Measurements from ENCODE around the gene PGP.
"Not testable (repeated sequence)": the region's sequence is repeated elsewhere in the genome, so short reads cannot be mapped to it uniquely, and the experiment has no call there.

Gene PGP

DNA sequence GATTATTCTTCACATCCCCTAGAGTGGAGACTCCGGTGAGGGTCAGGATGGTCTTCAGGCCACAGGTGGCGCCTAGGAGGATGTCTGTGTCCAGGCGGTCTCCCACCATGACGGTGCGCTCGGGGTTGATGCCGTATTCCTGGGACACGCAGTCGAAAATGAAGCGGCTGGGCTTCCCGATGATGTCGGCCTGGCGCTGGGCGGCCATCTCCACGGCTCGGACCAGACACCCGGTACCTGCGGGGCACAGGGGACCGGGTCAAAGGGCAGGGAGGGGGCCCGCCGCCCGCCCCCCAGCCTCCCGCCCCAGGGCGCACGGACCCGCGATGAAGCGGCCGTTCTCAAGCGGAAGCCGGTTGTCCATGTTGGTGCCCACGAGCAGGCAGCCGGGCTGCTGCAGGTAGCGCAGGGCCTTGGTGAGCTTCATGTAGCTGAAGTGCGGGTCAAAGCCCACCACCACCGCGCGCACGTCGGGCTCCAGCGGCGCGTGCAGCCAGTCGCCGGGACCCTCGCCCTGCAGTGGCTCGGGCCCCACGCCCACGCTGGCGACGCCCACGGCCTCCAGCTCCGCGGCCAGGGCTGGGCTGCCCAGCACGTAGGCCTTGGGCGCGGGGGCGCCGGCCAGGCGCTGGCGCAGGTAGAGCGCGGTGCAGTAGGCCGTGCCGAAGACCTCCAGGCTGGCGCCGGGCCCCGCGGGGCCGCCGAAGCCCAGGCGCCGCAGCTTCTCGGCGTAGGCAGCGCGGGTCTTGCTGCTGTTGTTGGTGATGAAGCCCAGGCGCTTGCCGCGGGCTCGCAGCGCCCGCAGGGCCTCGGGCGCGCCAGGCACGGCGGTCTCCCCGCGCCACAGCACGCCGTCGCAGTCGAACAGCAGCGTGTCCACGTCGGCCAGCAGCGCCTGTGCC is 572 bp downstream of the PGP start:
- DNase-seq: no peak

DNA sequence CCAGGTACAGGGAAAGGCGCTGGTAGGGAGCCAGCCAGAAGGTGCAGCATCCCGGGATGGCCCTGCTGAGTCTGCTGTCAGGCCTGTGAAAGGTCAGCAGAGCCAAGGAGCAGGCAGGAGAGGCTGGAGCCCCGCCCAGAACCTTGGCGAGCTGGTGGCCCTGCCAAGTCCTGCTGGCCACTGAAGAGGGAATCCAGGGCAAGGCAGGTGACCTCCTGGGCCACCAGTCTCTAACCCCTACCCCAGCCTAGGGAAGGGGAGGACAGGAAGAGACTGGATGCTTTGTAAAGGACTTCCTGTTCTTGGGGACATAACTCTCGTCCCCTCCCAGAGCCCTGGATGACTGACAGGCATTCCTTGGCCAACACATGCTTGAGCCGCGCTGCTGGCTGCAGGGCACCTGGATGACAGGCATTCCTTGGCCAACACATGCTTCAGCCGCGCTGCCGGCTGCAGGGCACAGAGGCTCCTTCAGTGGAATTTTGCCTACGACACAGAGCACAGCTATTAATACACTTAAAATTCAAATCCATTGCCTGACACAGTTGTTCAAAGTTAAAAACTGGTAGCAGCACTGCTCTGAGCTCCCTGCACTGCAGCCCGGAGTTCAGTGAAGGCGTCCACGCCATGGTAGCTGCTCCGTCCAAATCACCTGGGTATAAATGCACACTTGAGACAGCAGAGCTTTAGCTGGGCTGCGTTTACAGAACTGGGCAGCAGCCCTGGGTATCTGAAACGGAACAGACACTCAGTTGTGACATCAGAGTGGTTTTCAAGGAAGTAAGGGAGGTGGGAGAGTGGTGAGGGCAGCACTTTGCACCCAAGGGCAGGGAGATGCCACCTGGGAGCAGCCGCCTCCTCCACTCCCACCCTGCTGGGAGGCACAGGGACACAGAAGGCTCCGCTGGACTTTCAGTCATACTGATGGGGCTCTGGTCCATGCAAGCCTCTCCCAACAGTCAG is 2.0 kb downstream of the PGP start:
- no peak for DNase-seq

DNA sequence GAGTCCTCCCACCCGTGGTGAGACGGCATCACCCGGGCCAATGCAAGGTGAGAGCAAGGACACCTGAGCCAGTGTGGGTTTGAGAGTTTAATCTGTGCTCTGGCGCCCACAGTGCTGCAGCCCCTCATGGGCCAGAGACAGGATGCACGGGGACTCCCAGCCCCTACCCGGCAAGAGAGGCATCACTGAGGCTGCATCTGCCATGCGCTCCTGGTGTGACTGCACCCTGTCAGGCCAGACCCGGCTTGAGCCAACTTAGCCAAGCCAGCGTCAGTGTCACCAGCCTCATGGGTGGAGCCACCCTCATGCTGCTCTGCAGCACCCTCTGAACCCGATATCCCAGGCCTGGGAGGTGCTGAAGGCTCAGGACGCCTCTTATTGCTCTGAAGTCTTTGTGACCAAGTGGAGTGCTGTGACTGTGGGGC is 2.7 kb downstream of the PGP start:
- no peak for DNase-seq

DNA sequence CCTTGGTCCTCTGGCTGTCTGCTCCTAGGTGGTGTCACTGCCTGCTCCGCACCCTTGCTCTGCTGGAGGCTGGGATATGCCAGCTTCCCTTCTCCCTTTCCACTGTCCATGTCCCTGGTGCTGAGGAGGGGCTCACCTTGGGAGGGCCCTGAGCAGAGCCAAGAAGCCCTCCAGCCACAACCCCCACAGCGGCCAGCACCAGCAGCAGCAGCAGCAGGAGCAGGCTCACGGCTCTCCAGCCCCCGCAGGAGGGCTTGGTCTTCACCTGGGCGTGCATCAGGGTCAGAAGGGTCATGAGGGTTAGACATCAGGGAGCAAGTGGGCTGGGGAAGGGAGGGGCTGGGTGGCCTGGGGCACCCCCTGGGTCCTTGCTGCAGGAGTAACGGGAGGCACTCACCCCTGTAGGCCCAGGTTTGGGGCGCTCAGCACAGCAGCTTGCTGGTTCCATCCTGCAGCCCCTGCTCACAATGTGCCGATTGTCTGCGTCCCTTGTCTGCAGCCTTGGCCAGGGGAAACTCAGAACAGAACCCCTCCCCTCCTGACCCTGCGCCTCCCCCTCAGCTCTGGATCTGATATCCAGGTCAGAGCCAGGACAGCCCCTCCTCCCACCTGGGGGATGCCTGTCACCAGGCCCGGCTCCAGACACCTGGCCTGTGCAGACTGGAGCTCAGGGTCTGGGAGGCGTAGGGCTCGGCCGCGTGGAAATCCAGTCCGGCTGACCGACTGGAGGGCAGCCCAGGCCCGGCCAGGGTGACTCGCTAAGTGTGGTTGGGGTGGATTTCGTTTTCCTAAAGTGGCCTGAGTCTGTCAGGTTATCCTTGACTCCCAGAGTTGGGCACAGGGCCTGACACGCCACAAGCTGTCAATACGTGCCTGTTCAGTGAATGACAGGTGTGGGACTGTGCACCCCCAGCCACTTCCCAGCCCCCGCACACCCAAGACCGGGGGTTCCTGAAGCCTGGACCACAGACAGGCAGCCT is 4.0 kb downstream of the PGP start, which contains the start of gene BRICD5:
BRICD5 (minus strand) TSS at position 478 of the 980 bp plus-strand sequence; CDS start at position 448, 30 bp downstream.
- no peak for DNase-seq

DNA sequence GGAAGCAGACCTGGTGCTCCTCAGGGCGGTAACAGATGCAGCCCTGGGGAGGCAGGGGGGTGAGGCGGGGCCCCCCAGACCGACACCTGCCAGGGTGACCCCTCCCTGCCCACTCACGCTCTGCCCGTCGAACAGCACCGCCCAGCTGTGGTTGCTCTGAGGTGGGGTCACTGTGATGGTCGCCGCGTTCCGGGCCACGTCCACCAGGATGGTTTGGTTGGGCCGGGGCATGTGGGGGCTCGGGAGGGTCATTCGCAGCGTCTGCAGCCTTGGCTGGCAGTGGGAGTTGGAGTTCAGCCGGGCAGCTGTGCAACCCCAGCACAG is 4.7 kb downstream of the PGP start:
- no peak for DNase-seq

DNA sequence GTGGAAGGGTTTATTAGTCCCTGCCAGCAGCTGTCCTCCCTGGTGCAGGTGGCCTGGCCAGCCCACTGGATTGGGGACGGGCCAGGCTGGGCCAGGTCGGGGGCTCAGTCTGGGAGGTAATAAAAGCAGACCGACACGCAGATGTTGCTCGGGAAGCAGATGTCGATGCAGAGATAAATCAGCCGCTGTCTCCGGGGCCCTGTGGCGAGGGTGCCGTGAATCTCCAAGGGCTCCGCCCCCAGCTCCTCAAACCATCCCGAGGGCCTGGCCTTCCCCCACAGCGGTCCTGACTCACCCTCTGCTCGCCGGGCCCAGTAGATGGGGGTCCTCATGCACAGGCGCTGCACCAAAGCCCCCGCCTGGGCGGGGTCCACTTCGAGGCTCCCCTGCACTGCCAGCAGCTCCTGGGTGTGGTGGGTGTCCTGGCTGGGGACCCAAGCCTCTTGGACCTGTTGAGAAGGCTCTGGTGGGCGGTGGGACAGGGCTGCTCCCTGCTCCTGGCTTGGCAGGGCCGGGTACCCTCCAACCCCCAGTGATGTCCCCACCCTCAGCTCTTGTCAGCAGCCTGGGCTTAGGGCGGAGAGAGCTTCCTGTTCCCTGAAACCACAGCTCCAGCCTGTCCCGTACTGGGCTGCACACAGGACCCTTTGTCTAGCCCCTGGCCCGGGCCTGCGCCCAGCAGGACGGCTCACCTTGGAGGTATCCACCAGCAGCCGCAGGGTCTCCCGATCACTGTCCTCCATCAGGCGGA is 5.2 kb downstream of the PGP start:
- no peak for DNase-seq

DNA sequence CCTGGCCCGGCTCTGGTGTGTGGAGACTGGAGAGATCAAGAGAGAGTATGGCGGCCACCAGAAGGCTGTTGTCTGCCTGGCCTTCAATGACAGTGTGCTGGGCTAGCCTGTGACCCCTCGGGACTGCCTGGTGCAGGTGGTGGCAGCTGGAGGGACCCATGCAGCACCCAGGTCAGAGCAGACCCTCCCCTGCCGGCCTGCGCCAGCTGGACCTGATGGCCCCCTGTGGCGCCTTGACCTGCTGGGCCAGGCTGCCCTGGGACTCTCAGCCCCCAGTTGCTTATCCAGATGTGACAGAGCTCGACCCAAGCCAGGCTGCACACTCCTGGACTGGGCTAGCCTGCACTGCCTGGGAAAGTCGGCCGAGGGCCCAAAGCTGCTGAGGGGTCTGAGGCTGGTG is 5.9 kb downstream of the PGP start:
- no peak for DNase-seq

DNA sequence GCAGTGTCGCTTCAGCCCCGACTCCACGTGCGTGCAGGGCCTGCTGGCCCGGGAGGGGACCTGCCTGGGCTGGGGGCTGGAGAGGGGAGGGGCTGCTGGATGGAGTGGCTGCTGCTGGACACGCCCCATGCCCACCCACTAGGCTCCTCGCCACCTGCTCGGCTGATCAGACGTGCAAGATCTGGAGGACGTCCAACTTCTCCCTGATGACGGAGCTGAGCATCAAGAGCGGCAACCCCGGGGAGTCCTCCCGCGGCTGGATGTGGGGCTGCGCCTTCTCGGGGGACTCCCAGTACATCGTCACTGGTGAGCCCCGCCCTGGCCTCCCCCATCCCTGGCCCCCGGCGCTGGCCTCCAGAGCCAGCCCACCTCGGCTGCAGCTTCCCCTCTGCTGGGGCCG is 6.3 kb downstream of the PGP start:
- no peak for DNase-seq

DNA sequence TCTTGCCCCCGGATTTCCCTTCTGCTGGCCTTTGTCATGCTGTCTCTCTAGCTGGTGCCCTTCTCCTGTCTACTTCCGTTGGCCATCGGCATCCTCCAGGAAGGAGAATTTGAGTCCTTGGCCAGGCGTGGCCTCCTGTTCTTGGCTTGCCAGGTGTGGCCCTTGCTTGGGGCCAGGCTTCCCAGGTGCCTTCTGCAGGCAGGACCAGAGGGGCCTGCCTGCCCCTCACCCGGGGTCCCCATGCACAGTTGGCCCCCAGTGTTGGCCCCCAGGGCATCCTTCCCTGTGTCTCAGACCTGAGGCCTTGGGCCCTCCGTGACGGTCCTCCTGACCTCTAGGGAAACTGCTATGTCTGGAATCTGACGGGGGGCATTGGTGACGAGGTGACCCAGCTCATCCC is 6.8 kb downstream of the PGP start:
- DNase-seq: no peak

DNA sequence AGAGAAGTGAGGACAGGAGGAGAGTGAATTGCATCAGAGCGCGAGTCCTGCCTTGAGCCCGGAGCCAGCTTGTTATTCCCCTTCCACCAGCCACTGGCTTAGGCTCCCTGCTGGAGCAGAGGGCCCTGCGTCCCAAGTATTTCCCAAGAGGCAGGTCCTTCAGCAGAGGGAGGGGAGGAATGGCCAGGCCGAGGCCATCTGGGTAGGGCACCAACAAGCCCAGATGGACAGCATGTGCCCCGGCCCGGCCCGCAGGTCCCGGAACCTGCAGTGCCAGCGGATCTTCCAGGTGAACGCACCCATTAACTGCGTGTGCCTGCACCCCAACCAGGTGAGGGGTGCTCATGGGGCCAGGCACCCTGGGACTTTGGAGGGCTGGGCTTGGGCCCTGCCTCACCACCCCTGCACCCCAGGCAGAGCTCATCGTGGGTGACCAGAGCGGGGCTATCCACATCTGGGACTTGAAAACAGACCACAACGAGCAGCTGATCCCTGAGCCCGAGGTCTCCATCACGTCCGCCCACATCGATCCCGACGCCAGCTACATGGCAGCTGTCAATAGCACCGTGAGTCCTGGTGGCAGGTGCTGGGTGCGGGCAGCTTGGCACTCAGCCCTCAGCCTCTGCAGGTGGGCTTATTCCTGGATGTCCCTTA is 7.7 kb downstream of the PGP start:
- no peak for DNase-seq

DNA sequence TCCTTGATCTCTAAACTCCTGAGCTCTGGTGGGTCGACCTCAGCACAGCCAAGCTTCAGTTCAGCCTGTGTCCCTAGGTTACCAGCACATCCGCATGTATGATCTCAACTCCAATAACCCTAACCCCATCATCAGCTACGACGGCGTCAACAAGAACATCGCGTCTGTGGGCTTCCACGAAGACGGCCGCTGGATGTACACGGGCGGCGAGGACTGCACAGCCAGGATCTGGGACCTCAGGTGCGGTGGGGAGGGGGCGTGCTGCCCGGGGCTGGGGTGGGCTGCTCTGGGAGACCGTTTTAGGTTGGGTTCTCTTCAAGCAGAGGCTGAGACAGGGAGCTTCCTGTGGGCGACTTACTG is 8.2 kb downstream of the PGP start:
- no peak for DNase-seq

DNA sequence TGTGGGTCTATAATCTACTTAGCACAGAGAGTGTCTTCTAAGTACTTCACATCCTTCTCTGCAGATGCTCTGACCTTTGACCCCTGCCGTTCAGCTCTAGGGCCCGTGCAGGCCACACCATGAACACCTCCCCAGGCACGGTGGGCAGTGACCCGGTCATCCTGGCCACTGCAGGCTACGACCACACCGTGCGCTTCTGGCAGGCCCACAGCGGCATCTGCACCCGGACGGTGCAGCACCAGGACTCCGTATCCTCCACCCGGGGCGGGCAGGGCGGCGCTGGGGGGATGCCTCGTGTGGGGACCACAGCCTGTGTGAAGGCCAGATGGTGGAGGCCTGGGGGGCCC is 8.7 kb downstream of the PGP start:
- no peak for DNase-seq

DNA sequence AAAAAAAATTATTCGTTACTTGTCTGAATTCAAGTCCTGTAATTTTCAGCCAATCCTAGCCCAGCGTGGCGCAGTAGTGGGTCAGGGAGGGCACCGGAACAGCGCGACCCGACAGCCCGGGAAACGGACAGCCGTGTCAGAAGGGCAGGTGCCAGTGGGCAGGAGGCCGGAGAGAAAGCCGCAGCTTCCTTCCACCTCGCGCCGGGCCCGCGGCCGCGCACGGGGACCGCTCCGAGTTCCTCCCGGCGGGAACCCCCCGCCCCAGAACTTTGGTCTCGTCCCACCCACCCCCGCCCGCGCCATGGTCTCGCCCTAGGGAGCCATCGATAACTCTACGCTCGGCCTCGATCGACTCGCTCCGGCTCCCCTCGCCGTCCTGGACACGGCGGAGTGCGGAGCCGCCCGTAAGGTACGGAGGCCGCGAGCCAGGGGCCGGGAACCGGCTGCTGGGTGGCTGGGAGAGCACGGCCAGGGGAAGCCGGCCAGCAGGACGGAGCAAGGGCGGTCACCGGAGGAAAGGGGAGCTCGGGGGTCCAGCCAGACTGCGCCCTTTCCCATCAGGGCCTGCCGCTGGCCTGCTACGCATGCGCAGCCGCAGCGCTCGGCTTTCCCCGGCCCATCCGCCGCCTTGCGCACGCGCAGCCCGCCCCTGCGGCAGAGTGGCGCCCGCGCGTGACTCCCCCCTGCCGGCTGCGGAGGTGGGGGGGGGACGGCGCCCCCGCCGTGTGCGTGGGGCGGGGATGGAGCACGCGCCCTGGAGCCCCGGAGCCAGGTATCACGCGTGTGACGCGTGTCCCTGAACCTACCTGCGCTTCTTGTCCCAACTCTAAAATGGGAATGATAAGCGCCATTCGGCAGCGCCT is 9.3 kb downstream of the PGP start, which contains the start of gene MLST8:
MLST8 (plus strand) TSS at position 351 of the 863 bp plus-strand sequence. CDS start 632 bp downstream, outside the sequence.
- no peak for DNase-seq

DNA sequence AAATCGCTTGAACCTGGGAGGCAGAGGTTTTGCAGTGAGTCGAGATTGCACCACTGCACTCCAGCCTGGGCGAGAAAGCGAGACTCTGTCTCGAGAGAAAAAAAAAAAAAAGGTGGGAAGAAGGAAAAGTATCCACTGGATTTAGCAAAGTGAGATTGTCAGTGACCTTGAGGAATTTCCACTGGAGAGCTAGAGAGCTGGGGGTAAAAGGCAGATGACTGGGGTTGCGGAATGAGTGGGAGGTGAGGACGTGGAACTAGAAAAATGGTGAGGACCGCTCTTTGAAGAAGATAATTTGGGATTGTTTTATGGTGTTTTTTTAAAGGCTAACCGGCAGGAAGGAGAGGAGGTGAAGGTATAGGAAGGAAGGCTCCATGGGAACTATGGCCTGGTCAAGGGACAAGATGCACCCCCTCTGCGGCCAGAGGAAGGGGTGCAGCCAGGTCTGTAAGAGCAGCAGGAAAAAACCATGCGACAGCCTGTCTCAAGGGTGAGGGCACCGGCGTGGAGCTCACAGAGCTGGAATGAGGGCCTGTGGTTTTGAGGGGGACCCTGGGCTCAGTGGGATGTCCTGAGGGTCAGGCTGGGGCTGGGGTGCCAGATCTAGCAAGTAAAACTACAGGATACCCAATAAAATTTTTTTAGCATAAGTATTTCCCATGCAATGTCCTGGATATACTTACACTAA is 10.1 kb downstream of the PGP start:
- DNase-seq: no peak

DNA sequence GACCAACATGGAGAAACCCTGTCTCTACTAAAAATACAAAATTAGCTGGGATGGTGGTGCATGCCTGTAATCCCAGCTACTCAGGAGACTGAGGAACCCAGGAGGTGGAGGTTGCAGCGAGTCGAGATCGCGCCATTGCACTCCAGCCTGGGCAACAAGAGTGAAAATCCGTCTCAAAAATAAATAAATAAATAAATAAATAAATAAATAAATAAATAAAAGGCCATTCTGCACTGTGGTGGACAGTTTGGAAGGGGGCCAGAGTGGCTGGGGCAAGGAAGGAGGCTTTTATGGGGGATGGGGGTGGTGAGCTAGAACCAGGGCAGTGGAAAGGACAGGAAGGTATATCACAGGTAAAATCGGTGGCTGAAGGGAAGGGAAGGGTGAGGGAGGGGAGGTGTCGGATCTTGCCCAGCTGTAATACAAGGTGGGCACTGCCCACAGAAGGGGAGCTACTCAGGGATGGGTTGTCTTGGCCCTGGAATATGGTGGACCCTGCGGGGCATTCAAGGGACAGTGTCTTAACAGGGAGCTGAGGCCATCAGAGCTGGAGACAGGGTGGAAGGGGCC is 11.4 kb downstream of the PGP start:
- DNase-seq: not testable (repeated sequence)

DNA sequence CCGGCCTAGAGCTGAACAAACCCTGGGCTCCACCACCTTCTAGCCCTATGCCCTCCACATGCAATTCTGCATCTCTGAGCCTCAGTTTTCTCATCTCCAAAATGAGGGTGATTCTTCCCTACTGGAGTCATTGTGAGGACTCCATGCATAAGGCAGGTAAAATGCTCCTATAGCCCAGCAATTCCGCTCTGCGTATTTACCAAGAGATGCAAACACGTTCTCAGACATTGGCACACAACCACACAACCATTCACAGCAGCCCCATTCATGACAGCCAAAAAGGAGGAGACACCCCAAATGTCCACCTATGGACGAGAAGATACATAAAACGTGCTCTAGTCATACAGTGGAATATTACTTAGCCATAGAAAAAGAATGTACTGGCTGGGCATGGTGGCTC is 14.3 kb downstream of the PGP start:
- DNase-seq: no peak

DNA sequence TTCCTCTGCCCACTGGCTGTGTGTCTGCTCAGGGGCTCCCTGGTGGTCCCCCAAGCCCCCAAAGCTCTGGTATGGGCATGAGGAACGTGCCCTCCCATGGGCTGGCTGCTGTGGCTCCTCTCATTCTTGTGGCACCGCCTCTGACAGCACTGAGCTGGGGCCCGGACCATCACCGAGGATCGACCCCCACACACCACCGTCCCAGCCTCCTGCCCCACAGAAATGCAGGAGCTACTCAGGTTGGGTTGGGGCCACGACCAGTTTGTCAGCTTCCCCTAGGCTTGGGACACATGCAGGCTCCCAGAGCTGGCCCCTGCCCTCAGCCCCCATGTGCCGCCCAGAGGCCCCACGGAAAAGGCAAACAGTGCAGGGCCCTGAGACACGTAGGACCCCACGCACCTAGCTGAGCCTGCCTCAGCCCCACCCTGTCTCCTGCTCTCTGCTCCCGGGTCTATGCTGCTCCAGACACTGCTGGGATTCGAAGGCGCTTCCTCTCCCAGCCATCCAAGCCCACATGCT is 15.0 kb downstream of the PGP start:
- DNase-seq: no peak

DNA sequence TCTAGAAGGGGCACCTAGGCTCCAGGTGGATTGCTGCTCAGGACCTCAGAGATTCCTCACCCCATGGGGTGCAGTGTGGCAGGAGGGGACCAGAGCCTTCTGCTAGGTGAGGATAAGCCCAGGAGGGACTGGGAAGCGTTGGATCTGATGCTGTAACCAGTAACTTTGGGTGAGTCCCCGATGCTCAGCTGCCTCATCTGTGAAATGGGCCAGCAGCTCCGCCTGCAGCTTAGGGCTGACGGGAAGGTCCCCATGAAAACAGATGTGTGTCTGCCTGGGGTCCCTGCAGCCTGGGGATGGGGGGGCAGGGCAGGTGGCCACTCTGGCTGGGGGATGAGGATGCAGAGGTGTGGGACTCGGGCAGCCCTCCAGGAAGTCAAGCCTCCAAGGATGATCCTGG is 15.5 kb downstream of the PGP start:
- DNase-seq: no peak

DNA sequence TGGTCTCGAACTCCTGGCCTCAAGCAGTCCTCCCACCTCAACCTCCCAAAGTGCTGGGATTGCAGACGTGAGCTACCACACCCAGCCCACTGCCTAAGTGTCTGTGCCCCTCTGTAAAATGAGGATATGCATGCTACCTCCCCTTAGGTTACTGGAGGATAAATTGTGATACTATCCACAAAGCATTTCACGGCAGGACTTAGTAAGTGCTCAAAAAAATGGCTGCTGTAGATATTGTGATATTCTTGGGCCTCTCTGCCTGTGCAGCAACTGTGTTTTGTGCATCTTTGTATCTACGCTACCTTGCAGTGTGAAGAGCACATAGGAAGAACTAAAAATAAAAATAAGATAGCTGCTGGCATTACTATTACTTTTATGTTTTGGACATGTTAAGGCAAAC is 16.4 kb downstream of the PGP start:
- no peak for DNase-seq
